ENCODE measurements around the gene CELF2.

The CELF2 gene

GRCh38 chr10:11140963-11141362, 123.3 kb downstream of the CELF2 start:
- no peak for TF ChIP-seq CTCF (IDR thresholded peaks at IDR 0.05; ENCODE audit: low read depth, low read length)
- TF ChIP-seq POLR2A (IDR thresholded peaks at IDR 0.05; ENCODE audit: extremely low read depth, insufficient read length): no peak
- TF ChIP-seq MYC (IDR thresholded peaks at IDR 0.05; ENCODE audit: low read depth, low read length): no peak
- TF ChIP-seq MAX (IDR thresholded peaks at IDR 0.05; ENCODE audit: low read depth, low read length): no peak
- H3K4me3 ChIP-seq (ENCODE audit: low read depth, low read length): no peak overlapping the region
- DNase-seq (ENCODE audit: low read depth): no peak

- TF ChIP-seq MYC (IDR thresholded peaks at IDR 0.05; ENCODE audit: low read depth, low read length) (no peak), MAX (IDR thresholded peaks at IDR 0.05; ENCODE audit: low read depth, low read length) (no peak), POLR2A (IDR thresholded peaks at IDR 0.05; ENCODE audit: extremely low read depth, insufficient read length) (no peak), CTCF (IDR thresholded peaks at IDR 0.05; ENCODE audit: low read depth, low read length) (no peak)
- peak; percentile 37 for DNase-seq (ENCODE audit: low read depth)
- H3K4me3 ChIP-seq (ENCODE audit: low read depth, low read length): no peak overlapping the region
These were observed 124.0 kb downstream of the CELF2 start for GRCh38 chr10:11141571-11142091.

GRCh38 chr10:11142777-11143176, 125.1 kb downstream of the CELF2 start:
- TF ChIP-seq POLR2A (IDR thresholded peaks at IDR 0.05; ENCODE audit: extremely low read depth, insufficient read length): no peak
- no peak for TF ChIP-seq MYC (IDR thresholded peaks at IDR 0.05; ENCODE audit: low read depth, low read length)
- TF ChIP-seq CTCF (IDR thresholded peaks at IDR 0.05; ENCODE audit: low read depth, low read length): no peak
- TF ChIP-seq MAX (IDR thresholded peaks at IDR 0.05; ENCODE audit: low read depth, low read length): no peak
- H3K4me3 ChIP-seq (ENCODE audit: low read depth, low read length): no peak overlapping the region
- peak; percentile 37 for DNase-seq (ENCODE audit: low read depth)

- TF ChIP-seq MAX (IDR thresholded peaks at IDR 0.05; ENCODE audit: low read depth, low read length): no peak
- no peak for TF ChIP-seq CTCF (IDR thresholded peaks at IDR 0.05; ENCODE audit: low read depth, low read length)
- TF ChIP-seq MYC (IDR thresholded peaks at IDR 0.05; ENCODE audit: low read depth, low read length): no peak
- TF ChIP-seq POLR2A (IDR thresholded peaks at IDR 0.05; ENCODE audit: extremely low read depth, insufficient read length): no peak
- peak; percentile 42 for DNase-seq (ENCODE audit: low read depth)
- no peak overlapping the region for H3K4me3 ChIP-seq (ENCODE audit: low read depth, low read length)
These were observed 125.6 kb downstream of the CELF2 start for GRCh38 chr10:11143242-11143641.

GRCh38 chr10:11144626-11145494, 127.2 kb downstream of the CELF2 start:
- no peak overlapping the region for H3K4me3 ChIP-seq (ENCODE audit: low read depth, low read length)
- DNase-seq (ENCODE audit: low read depth): no peak
- TF ChIP-seq MAX (IDR thresholded peaks at IDR 0.05; ENCODE audit: low read depth, low read length) (no peak), CTCF (IDR thresholded peaks at IDR 0.05; ENCODE audit: low read depth, low read length) (no peak), MYC (IDR thresholded peaks at IDR 0.05; ENCODE audit: low read depth, low read length) (no peak), POLR2A (IDR thresholded peaks at IDR 0.05; ENCODE audit: extremely low read depth, insufficient read length) (no peak)

All from NB4 (cell line).